H9 (cell line): Measurements from ENCODE around the gene ZFPM1. TPM values are rescaled to one million over a fixed set of nuclear protein-coding genes. Genes with fewer than 3 reads are reported as not detected.

Experiments
- DNase-seq: peaks from one replicate; pipeline ENCODE4 v3.0.0-alpha.2; 2017
- H2AFZ ChIP-seq: one replicate; pipeline ENCODE4 v1.6.1; 2013; ENCODE audit warnings: mild to moderate bottlenecking, low read length, control low read depth, moderate library complexity
- H2AK5ac ChIP-seq: 2 replicates; pipeline ENCODE4 v1.6.1; 2013; ENCODE audit warnings: low read length, control low read depth, mixed read lengths; ENCODE audit not compliant: insufficient read length
- H2BK120ac ChIP-seq: one replicate; pipeline ENCODE4 v1.6.1; 2013; ENCODE audit warnings: low read depth, mild to moderate bottlenecking, low read length, control low read depth, inconsistent platforms; ENCODE audit not compliant: poor library complexity, severe bottlenecking
- H2BK12ac ChIP-seq: 2 replicates; pipeline ENCODE4 v1.6.1; 2013; ENCODE audit warnings: low read length, control low read depth, mixed read lengths, low read depth; ENCODE audit not compliant: insufficient read length
- H2BK15ac ChIP-seq: 2 replicates; pipeline ENCODE4 v1.6.1; 2013; ENCODE audit warnings: low read depth, low read length, control low read depth
- H2BK20ac ChIP-seq: one replicate; pipeline ENCODE4 v1.6.1; 2013; ENCODE audit warnings: low read depth, mild to moderate bottlenecking, low read length, control low read depth, inconsistent platforms; ENCODE audit not compliant: poor library complexity, severe bottlenecking
- H2BK5ac ChIP-seq: 2 replicates; pipeline ENCODE4 v1.6.1; 2013; ENCODE audit warnings: low read length, control low read depth, mixed read lengths; ENCODE audit not compliant: insufficient read length
- H3K14ac ChIP-seq: 2 replicates; pipeline ENCODE4 v1.6.1; 2013; ENCODE audit warnings: low read length, control low read depth; ENCODE audit not compliant: insufficient read depth
- H3K18ac ChIP-seq: 2 replicates; pipeline ENCODE4 v1.6.1; 2013; ENCODE audit warnings: low read depth, mild to moderate bottlenecking, mixed read lengths, low read length, control low read depth; ENCODE audit not compliant: insufficient read length
- H3K23ac ChIP-seq: 2 replicates; pipeline ENCODE4 v1.6.1; 2013; ENCODE audit warnings: low read length, control low read depth, mixed read lengths, low read depth; ENCODE audit not compliant: insufficient read length
- H3K23me2 ChIP-seq: 2 replicates; pipeline ENCODE4 v1.6.1; 2013; ENCODE audit warnings: low read depth, mild to moderate bottlenecking, mixed read lengths, low read length, control low read depth; ENCODE audit not compliant: insufficient read length, poor library complexity, severe bottlenecking
- H3K27ac ChIP-seq: 2 replicates; pipeline ENCODE4 v1.5.1; 2013; ENCODE audit warnings: low read length, control low read depth, mixed read lengths, low read depth; ENCODE audit not compliant: insufficient read length
- H3K27me3 ChIP-seq: 2 replicates; pipeline ENCODE4 v1.6.1; 2013; ENCODE audit warnings: low read length, control low read depth, inconsistent platforms; ENCODE audit not compliant: insufficient read depth
- H3K4ac ChIP-seq: 2 replicates; pipeline ENCODE4 v1.6.1; 2013; ENCODE audit warnings: low read depth, mild to moderate bottlenecking, control low read depth, inconsistent platforms, low read length, moderate library complexity
- H3K4me1 ChIP-seq: 2 replicates; pipeline ENCODE4 v1.6.1; 2013; ENCODE audit warnings: low read length, control low read depth, inconsistent platforms; ENCODE audit not compliant: insufficient read depth
- H3K4me2 ChIP-seq: 2 replicates; pipeline ENCODE4 v1.6.1; 2013; ENCODE audit warnings: low read length, control low read depth, mixed read lengths; ENCODE audit not compliant: insufficient read length, insufficient read depth
- H3K56ac ChIP-seq: 2 replicates; pipeline ENCODE4 v1.6.1; 2013; ENCODE audit warnings: low read depth, mild to moderate bottlenecking, mixed read lengths, low read length, control low read depth; ENCODE audit not compliant: insufficient read length
- H3K79me1 ChIP-seq: 2 replicates; pipeline ENCODE4 v1.6.1; 2013; ENCODE audit warnings: low read depth, mild to moderate bottlenecking, moderate library complexity, low read length, control low read depth, inconsistent platforms; ENCODE audit not compliant: insufficient read depth, poor library complexity, severe bottlenecking
- H3K79me2 ChIP-seq: 2 replicates; pipeline ENCODE4 v1.6.1; 2013; ENCODE audit warnings: low read length, control low read depth, inconsistent platforms; ENCODE audit not compliant: insufficient read depth
- H3K9ac ChIP-seq: 2 replicates; pipeline ENCODE4 v1.6.1; 2013; ENCODE audit warnings: low read length, control low read depth, mixed read lengths; ENCODE audit not compliant: insufficient read length; ENCODE audit errors: extremely low read depth
- H3K9me3 ChIP-seq: one replicate; pipeline ENCODE4 v1.6.1; 2013; ENCODE audit warnings: low read depth, low read length, inconsistent platforms; ENCODE audit not compliant: control insufficient read depth
- H3T11ph ChIP-seq: one replicate; pipeline ENCODE4 v1.6.1; 2013; ENCODE audit warnings: mild to moderate bottlenecking, low read length, control low read depth, inconsistent platforms
- H4K20me1 ChIP-seq: one replicate; pipeline ENCODE4 v1.6.1; 2013; ENCODE audit not compliant: control insufficient read depth, insufficient read length, insufficient read depth
- H4K5ac ChIP-seq: 2 replicates; pipeline ENCODE4 v1.6.1; 2013; ENCODE audit warnings: low read depth, mild to moderate bottlenecking, mixed read lengths, low read length, control low read depth; ENCODE audit not compliant: insufficient read length
- H4K8ac ChIP-seq: replicated peaks from 2 replicates; pipeline ENCODE4 v1.6.1; 2013; ENCODE audit warnings: low read length, control low read depth, mixed read lengths, low read depth; ENCODE audit not compliant: insufficient read length
- H4K91ac ChIP-seq: 2 replicates; pipeline ENCODE4 v1.6.1; 2013; ENCODE audit warnings: low read depth, mild to moderate bottlenecking, moderate library complexity, mixed read lengths, low read length, control low read depth; ENCODE audit not compliant: insufficient read length
- H3K27ac Mint-ChIP-seq, 3 experiments: 2 replicates in 2 of 3; 3 replicates in 1 of 3; pipeline ENCODE4 v1.8.0; 2020 to 2021; ENCODE audit warnings: mixed read lengths in 3 of 3, mild to moderate bottlenecking in 1 of 3, moderate library complexity in 1 of 3
- H3K27me3 Mint-ChIP-seq: 2 replicates; pipeline ENCODE4 v1.8.0; 2021; ENCODE audit warnings: low read depth, mild to moderate bottlenecking, moderate library complexity, mixed read lengths
- H3K36me3 Mint-ChIP-seq, 3 experiments: 2 replicates in 2 of 3; 3 replicates in 1 of 3; pipeline ENCODE4 v1.8.0; 2020 to 2021; ENCODE audit warnings: low read depth in 3 of 3, mixed read lengths in 3 of 3; ENCODE audit not compliant: insufficient read depth in 1 of 3
- H3K4me1 Mint-ChIP-seq, 2 experiments: 2 replicates each; pipeline ENCODE4 v1.8.0; 2020; ENCODE audit warnings: mixed read lengths in 2 of 2
- H3K4me3 Mint-ChIP-seq, 2 experiments: 2 replicates in 1 of 2; 3 replicates in 1 of 2; pipeline ENCODE4 v1.8.0; 2020 to 2021; ENCODE audit warnings: mild to moderate bottlenecking in 2 of 2, mixed read lengths in 2 of 2, moderate library complexity in 1 of 2
- H3K9me3 Mint-ChIP-seq, 2 experiments: 2 replicates in 1 of 2; 3 replicates in 1 of 2; pipeline ENCODE4 v1.8.0; 2020; ENCODE audit warnings: mild to moderate bottlenecking in 2 of 2, mixed read lengths in 2 of 2, moderate library complexity in 1 of 2
- WGBS: extraction: QIAGEN DNeasy Blood & Tissue Kit; methylation state at CpG from one replicate; pipeline ENCODE4 v1.1.7; 2013; ENCODE audit warnings: missing lambda C conversion rate, low lambda C conversion rate, mixed read lengths; ENCODE audit not compliant: insufficient read length; ENCODE audit errors: extremely low coverage; 5-methylcytosine and 5-hydroxymethylcytosine counted together
- total RNA-seq: library from RNA; stranded (reverse); gene quantifications from 2 replicates; pipeline ENCODE4 v1.2.1, GENCODE V29; 2021
- TF ChIP-seq, protein P1 (sequence below): fragments of 200-600 bp; sonication (generic); conservative IDR thresholded peaks from 3 replicates; pipeline ENCODE4 v1.8.0; 2021; ENCODE audit warnings: antibody characterized with exemption, mild to moderate bottlenecking

The ZFPM1 gene
- total RNA-seq, 1 experiment from 2014 or later: 3.6 TPM

DNA sequence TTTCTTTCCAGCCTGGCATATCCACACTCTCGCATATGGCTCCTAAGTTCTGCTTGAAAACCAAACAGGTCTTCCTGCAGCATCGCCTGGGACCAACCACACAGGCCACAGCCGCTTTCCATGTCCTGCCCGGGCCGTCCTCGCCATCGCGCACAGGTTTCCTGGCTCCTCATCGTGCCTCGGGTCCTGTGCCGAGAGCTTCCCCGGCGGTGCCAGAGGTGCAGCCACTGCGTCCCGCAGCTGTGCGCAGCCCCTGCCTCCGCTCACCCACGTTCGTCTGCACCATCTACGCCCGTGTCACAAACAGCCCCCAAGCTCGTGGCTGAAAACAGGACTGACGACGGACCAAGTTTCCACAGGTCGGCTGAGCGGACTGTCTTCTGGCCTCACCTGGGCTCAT, 6.3 kb upstream of the ZFPM1 start:
- Histone ChIP-seq H3K79me1 (no peaks in the 10 kb centered on the region), H2BK12ac (no peak overlapping the region), H3K14ac (no peak overlapping the region), H3K23ac (no peak overlapping the region), H3K27me3 (peaks cover under 1% of the 10 kb centered on the region; the same call in 1 of the 2 replicates), H2BK15ac (no peak overlapping the region), H3K4me2 (no peak overlapping the region), H3K79me2 (no peaks in the 10 kb centered on the region), H3K23me2 (no peaks in the 10 kb centered on the region), H3K9ac (no peak overlapping the region), H2BK20ac (no peak overlapping the region), H4K91ac (no peak overlapping the region), H4K8ac (no peak overlapping the region), H3K4me1 (no peaks in the 10 kb centered on the region), H2BK5ac (no peak overlapping the region), H3K9me3 (no peaks in the 10 kb centered on the region), H3T11ph (no peak overlapping the region), H4K20me1 (no peaks in the 10 kb centered on the region), H3K27ac (no peak overlapping the region), H3K18ac (no peak overlapping the region), H3K56ac (no peak overlapping the region), H3K4ac (no peak overlapping the region), H2BK120ac (no peak overlapping the region), H2AK5ac (no peak overlapping the region), H2AFZ (no peak overlapping the region), H4K5ac (no peak overlapping the region)
- Mint-ChIP-seq H3K9me3 (no peaks in the 10 kb centered on the region; a peak in 1 of 5 replicates), H3K4me1 (peaks cover 2 to 8% of the 10 kb centered on the region in 2 experiments; a peak in 3 of 4 replicates), H3K36me3 (no peaks in the 10 kb centered on the region), H3K27ac (no peak overlapping the region), H3K4me3 (no peak overlapping the region), H3K27me3 (peaks cover 39% of the 10 kb centered on the region)
- TF ChIP-seq, protein P1, sequence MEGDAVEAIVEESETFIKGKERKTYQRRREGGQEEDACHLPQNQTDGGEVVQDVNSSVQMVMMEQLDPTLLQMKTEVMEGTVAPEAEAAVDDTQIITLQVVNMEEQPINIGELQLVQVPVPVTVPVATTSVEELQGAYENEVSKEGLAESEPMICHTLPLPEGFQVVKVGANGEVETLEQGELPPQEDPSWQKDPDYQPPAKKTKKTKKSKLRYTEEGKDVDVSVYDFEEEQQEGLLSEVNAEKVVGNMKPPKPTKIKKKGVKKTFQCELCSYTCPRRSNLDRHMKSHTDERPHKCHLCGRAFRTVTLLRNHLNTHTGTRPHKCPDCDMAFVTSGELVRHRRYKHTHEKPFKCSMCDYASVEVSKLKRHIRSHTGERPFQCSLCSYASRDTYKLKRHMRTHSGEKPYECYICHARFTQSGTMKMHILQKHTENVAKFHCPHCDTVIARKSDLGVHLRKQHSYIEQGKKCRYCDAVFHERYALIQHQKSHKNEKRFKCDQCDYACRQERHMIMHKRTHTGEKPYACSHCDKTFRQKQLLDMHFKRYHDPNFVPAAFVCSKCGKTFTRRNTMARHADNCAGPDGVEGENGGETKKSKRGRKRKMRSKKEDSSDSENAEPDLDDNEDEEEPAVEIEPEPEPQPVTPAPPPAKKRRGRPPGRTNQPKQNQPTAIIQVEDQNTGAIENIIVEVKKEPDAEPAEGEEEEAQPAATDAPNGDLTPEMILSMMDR: no peak
- WGBS: no CpG with 5 or more reads among the region's 26 CpGs
- no peak for DNase-seq
